Germinal center (tissue), 1 donor: ENCODE measurements around the gene HOTAIR.
A peak's percentile ranks its signal among the peaks of the same experiment; 100 is the strongest.

ENCODE experiments used
- DNase-seq: peaks from one replicate; pipeline ENCODE4 v3.0.0; 2012; ENCODE audit warnings: mixed read lengths, low spot score

HOTAIR gene

DNA sequence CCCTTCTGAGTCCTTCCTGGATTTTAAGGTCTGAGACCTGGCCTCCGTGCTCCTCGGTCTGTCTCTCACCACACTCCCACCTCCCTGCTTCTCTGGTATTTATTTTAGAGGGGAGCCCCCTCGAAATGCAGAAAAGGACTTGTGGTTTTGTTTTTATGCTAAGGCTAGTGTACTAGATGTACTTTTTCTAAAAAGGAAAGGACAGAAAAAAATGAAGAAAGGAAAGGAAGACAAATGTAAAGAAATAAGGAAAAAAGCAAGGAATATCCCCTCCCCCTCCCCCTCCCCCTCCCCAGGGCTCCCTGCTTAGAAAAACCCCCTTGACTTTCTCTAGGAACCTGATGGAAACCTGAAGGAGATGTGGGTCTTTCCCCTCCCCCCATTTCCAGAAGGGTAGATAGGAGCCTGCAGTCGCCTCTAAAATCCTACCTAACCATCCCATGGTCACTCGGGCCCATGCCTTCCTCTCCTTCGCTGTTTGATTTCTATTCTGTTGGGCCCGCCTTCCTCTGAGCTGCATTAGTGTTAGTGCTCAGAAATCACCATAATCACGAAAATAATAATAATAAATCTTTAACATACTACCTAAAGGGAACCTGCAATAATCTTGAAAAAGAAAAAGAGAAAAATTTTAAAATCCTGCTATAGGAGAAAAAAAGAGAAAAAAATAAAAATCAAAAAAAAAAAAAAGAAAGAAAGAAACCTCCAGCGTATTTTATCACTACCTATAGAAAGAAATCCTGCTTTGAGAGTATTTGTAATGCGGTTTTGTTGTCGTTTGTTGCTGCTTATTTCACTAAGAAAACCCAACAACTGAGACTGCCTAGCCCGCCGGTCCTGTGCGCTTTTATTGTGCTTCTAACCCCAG, 37.1 kb upstream of the HOTAIR start:
- no peak for DNase-seq

DNA sequence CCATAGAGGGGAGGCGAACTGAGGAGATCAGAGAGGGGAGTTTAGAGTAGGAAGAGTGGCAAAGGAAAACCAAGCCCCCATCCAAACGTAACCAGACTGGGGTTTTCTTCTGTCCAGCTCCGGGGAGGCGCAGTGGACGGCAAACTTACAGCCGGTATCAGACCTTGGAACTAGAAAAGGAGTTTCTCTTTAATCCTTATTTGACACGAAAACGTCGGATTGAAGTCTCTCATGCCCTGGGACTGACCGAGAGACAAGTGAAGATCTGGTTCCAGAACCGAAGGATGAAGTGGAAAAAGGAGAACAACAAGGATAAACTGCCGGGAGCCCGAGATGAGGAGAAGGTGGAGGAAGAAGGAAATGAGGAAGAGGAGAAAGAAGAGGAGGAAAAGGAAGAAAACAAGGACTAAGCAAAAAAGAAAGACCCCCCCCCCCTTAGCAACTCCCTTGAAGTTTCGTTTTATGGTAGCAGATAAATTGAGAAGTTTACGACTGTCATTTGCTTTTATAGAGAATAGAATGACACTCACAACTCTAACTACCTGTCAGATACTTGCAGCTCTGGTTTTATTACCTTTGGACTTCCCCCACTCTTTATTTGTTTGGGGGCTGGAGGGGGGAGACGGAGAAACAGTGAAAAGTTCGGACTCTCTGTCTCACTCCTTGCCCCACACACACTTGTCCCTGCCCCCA, 36.4 kb upstream of the HOTAIR start:
- no peak for DNase-seq

DNA sequence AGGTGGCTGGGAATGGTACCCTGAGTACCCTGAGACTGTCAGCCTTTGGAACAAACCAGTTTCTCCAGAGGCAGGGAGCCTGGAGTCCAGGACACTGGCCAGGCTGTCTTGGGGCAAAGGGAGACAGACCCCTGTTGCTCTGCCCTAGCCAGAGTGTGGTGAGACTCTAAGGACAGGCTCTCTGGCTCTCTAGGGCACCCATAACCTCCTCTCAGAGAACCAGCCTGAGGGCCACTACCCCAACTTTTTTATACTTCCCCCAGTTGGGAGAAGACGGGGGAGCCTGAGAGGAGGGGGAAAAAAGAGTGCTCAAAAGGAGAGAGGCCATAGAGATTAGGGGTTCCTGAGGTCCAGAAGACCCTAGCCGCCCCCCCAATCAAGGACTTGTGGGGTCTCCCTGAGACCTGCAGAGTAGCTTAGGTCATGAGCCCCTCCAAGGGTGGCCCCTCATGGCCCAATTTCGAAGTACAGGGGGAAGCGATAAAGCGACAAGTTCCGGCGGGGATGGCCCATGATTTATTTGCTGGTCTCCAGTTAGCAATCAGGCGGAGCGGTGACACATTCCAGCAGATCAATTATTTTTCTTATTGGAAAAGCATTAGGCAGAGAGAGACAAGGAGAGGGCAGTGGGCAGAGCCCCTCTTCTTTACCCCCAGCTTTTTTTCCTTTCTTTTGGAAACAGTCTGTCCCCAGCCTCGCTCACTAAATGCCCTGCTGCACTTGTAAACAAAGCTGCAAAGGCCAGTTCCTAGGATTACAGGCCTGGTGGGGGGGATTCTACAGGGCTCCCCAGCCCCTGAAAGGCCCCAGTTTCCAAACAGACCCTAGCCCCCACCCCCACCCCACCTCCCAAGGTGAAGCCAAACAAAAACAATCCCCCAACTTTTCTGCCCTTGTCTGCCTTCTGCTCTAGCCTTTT, 35.6 kb upstream of the HOTAIR start:
- no peak for DNase-seq

DNA sequence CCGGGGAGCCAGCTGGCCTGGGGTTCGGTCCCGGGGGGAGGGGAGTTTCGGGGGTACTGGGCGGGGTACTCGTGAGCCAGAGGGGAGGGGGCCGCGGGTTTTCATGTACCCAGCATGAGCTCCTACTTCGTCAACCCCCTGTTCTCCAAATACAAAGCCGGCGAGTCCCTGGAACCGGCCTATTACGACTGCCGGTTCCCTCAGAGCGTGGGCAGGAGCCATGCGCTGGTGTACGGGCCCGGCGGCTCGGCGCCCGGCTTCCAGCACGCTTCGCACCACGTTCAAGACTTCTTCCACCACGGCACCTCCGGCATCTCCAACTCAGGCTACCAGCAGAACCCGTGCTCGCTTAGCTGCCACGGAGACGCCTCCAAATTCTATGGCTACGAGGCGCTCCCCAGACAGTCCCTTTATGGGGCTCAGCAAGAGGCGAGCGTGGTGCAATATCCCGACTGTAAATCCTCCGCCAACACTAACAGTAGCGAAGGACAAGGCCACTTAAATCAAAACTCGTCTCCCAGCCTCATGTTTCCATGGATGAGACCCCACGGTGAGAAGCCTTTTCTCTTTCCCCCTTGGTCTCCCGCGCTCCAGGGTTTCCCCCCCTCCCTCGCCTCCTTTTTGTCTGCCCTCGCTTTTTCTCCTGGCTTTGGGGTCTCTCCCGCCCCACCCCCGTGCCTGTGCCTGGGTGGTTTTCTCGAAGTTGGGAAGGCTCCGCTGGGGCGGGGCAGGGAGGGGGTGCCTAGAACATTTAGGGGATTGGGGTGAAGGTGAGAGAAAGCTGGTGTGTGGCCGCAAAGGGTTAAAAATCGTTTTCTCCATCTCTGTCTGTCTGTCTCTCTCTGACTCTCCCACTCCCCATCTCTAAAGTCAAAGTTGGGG, 34.7 kb upstream of the HOTAIR start:
- no peak for DNase-seq

DNA sequence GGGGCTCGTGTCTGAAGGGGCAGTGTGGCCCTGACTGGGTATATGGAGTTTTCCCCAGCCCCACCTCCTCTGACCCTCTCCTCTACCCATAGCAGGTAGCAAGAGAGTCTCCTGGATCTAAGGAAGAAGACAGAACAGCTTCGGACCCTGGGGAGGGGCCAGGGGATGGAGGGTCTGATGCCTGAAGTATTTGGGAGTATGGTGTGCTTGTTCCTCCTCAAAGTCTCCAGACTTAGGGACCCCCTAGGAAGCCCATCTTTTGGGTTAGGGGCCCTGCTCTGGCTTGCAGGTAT, 33.5 kb upstream of the HOTAIR start:
- no peak for DNase-seq

DNA sequence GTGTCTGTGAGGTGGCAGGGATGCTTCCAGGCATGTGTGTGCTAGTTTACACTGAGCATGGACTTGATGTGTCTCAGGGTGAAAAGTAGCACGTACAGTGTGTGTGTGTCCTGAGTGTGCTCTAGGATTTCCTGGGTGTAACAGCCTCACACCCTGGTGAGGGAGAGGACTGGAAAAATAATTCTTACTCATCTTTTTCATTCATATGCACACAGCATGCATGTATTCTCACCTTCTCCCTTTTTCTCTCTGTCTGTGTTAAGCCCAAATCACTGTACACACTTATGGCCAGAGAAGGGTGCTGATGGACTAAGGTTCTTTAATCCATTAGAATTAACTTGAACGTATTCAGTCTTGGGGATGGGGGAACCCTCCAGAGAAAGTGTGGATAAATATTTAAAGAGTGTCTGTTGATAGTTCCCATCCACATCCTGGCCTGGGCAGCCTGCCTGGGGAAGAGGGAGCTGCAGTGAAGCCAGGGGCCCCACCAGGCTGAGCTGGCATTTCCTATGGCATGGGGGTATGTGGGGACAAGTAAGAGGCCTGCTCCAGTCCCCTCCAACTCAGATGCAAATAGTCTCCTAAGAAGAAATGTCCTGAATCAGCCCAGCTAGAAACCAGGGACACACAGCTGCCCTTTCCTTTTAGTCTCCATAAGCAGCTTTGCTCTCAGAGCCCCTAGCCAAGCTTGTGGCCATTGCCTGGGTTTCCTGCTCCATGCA, 32.9 kb upstream of the HOTAIR start:
- no peak for DNase-seq

DNA sequence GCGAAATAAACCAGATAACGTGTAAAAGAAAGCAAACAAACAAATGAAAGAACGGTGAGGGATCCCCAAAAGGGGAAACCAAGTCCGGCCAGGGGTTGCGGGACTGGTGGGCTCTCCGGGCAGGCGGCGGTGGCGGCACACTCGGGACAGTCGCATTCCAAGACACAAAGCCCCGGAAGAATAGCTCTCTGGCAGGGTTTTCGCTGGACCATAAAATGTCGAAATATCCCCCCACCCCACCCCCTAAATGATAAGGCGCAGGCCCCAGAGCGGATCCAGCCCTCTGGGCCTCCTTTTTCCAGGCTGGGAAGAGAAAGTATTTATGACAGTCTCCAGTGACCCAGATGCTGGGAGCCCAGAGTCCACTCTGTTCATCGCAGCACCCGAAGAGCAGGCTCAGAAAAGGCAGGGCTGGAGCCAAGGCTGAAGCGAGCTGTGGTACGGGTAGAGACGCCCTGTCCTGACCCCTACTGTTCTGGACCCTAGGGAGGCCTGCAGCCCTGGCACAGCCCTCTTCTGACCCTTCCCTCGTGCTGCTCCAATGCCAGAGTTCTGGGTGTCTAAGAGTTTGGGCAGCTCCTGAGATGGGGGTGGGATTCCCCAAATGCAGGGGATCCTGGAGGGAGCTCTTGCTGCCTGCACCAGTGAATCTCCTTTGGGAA, 31.9 kb upstream of the HOTAIR start:
- DNase-seq = no peak

DNA sequence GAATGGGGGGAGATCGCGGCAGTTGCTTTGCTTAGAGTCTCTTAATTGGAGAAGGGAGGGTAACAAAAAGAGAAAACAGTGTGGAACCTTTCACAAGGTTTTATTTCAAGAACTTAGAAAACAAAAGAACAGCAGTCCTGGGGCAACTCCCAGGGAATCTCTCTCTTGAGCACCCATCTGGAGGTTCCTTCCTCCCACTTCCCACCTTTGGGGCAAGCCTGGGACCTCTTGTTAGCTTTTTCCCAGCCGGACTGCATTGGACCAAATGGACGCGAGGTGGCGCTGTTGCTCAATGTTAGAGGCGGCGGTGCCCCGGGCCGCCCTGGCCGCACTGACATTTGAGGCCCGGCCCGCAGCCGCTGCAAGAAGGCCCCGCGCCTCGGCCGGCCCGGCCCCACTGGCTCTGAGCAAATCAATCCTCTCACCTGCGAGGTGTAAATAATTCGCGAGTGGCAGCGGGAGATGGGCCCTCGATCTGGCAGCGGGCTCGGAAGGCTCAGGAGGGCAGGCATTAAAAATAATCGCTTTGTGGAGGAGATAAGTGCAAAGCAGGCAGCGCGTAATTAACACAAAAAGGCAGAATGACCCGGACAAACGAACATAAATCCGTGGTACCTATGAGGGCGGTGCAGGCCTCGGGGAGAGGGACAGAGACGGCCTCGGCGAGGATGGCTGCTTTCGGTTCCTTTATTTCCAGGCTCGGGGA, 31.3 kb upstream of the HOTAIR start:
- DNase-seq = peak; percentile 86

DNA sequence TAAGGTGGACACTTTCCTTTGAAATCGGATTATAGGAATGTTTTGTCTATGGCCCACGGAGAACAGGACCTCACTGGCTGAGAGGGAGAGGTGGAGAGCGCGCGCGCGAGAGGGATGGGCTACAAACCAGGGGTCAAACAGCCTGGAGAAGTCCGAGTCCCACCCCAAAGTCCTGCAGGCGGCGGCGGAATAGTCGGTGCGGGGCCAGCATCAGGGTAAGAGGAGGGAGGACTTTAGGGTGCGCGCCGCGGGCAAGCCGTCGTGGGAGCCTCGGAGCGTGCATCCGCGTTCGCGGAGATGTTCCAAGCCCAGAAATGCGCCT, 30.7 kb upstream of the HOTAIR start:
- DNase-seq = no peak

DNA sequence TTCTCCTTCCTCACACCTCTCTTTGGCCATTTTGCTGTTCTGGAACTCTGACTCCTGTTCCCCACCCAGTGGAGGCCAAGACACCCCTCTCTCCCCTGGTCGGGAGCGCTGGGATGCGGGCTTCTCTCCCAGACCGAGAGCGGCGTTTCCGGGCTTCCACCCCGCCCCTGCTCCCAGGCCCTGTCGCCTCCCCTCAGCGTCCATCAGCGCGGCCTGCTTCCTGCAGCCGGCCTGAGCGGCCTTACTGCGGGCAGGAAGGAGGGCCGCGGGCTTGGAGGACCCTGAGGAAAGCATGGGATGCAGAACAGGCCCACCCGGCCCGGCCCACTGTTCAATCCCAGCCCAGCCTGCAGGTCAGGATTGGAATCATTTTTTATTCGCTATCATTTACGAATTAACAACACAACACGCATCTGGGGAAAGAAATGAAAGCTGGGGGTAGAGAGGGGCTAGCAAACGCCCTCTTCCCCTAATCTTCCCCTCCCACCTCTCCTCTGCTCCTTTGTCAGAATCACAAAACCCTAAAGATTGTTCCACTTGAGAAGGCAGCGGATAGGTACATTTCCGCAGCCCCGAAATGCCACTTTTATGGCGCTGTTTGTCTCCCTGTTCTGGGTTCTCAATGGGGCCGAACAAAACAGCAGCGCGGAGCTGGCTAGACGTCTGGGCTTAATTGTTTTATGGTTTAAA, 30.2 kb upstream of the HOTAIR start:
- no peak for DNase-seq

DNA sequence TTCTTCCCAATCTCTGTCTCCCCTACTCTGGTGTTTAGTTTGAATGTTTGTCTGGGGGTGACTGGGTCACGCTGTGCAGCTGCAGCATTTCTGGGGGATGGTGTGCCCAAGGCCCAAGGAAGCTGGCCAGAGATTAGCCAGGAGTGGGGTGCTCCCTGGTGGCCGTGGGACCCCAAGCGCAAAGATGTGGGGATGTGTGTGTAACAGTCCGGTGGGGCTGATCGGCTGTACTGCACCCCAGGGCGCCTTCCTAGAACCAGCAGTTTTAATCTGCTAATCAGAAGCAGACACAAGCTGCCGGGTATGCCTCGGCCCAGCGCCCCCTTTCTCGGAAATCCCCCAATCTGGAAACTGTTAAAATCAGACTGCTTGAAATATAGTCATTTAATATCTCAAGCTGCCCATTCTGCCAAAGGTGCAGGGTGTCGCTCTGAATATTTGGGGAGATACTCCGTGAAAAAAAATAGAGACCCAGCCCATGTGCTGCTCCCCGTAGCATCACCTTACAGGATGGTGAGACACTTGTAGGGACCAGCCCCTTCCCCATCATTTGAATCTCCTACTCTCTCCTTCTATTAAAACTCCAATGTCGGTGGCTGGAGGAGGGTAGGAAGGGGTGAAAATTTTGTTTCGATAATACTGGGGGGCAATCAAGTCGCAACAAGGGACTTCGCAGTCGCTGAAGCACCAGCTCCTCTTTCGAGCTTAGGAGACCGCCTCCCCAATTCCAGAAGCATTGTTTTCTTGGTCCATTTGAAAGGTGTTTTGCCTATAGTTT, 29.5 kb upstream of the HOTAIR start:
- DNase-seq = no peak

DNA sequence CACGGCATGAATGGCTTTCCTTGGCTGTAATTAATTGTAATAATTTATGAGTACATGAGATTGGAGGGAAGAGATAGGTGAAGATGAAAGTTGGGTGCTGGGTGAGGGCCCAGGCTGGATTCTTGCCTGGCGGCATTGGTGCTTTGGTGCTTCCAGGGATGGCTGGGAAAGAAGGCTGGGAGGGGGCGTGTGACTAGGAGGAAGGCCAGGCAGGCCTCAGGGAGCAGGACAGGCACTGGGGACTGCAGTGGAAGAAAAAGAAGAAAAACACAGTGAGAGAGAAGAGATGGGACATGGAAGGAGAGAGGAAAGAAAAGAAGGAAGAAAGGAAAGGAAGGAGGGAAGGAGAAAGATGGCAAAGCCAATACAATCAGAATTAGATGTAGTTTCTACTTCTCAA, 28.9 kb upstream of the HOTAIR start:
- no peak for DNase-seq

DNA sequence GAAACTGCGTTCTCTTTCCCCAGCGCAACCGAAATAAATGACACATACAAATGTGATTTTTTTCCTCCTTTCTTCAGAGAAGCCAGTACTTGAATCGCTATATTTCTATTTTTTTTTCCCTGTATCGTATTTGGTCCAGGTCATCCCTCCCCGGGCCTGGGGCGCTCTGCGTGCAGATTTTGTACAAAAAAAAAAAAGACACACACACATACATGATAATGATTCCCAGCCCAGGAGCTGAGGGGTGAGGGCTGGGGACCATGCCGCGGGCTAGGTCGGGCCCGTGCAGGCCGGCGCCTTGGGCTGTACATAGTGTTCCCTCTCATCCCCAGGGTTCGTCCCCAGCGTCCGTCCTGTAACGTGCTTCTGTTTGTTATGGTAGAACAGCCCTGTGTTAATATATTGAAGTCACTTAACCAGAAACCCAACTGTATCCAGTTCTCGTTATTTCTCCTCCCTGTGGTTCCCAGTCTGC, 28.2 kb upstream of the HOTAIR start:
- DNase-seq = no peak

DNA sequence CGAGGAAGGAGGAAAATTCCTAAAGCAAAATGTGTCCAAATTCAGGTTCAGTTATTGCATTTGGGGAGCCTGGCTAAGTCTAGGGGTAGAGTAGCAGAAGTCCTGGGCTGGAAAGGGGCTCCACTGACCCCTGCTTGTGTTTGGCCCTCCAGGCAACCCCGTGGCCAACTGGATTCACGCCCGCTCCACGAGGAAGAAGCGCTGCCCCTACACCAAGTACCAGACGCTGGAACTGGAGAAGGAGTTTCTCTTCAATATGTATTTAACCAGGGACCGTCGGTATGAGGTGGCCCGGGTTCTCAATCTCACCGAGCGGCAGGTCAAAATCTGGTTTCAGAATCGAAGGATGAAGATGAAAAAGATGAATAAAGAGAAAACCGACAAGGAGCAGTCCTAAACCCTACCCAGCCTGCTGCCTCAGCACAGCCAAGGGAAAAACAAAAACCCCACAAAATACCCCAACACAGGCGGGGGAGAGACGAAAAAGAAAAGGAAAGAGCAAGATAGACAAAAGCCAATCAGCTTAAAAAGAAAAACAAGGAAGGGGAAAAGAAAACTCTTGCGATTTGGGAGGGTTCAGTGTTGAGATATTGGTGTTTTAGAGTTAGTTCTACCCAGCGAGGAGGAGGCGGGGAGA, 27.6 kb upstream of the HOTAIR start:
- DNase-seq = no peak

DNA sequence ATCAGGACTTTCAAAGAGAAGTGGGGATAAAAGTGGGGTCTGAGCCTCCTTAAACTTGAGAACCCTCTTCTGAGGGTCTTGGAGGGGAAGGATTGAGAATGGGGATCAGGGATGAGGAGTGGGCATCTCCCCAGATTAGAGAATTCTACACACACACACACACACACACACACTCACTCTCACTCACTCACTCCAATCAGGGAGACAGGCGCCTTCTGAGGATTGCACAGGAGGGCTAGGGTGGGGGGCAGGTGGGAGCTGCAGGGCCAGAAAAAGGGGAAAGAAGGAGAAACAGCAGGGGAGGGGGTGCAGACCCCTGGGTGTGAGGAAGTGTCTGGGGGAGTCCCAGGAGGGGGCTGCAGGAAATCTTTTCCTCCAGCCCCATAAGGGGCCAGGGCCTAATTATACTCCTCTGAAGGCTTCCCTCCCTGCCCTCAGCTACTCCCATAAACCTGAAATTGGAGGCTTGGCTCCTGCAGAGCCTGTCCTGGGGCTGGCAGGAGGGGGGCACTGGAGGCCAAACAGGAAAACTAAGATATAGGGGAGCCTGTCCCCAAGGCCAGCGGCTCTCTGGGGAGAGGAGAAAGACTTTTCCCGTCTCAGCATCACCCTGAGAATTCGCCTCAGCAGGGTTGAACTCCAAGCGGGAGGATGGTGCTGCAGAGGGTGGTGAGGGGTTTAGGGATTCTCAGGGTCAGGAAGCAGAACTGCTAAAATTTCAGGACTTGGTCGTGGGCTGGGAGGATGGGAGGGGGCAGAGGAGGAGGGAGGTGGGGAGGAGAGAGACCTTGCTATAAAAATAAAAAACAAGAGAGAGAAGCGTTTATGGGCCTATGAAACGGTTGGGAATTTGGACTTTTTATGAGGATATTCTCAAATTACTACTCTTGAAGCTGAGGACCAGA, 26.8 kb upstream of the HOTAIR start:
- DNase-seq = no peak

DNA sequence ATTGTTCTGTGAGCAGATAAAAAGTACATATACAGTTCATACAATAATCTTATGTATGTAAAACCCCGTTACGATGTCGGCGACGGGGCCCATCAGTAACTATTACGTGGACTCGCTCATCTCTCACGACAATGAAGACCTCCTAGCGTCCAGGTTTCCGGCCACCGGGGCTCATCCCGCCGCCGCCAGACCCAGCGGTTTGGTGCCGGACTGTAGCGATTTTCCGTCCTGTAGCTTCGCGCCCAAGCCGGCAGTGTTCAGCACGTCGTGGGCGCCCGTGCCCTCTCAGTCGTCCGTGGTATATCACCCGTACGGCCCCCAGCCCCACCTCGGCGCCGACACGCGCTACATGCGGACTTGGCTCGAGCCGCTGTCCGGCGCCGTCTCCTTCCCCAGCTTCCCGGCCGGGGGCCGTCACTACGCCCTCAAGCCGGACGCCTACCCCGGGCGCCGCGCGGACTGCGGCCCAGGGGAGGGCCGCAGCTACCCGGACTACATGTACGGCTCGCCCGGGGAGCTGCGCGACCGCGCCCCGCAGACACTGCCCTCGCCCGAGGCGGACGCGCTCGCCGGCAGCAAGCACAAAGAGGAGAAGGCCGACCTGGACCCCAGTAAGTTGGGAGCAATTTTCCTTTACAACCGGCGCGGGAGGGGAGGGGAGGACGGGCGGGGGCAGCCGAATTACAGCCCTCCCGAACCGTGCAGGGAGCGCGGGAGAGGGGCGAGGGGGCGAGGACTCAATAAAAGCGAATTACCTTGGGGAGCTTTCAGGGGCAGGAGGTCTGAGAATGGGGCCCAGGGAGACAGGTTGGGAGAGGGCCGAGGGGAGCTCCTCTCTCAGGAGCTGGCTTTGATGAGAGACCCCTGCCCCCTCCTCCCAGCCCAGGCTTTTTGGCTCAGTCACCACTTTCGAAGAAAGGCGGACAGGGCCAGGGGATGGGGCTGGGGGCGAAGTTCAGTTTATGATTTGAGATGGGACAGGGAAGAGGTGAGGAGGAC, 25.7 kb upstream of the HOTAIR start, which contains the start of gene HOXC9:
Gene HOXC9, plus strand, starts transcription at position 46 of the 999 bp plus-strand sequence. Its CDS starts 28 bp downstream, at position 74.
- no peak for DNase-seq
